Stimulated activated CD8-positive, alpha-beta memory T cell treated with anti-CD3 and anti-CD28 coated beads, Interleukin-12 subunit alpha, Interleukin-12 subunit beta, amount 100 ng/mL, for 24 hours (primary cell): ENCODE data around the gene NEK8.
"Not testable (repeated sequence)": the region's sequence is repeated elsewhere in the genome, so short reads cannot be mapped to it uniquely, and the experiment has no call there.

Source experiments
- DNase-seq: peaks from one replicate; pipeline ENCODE4 v3.0.0-alpha.2; 2020; ENCODE audit errors: extremely low read depth

NEK8 gene

DNA sequence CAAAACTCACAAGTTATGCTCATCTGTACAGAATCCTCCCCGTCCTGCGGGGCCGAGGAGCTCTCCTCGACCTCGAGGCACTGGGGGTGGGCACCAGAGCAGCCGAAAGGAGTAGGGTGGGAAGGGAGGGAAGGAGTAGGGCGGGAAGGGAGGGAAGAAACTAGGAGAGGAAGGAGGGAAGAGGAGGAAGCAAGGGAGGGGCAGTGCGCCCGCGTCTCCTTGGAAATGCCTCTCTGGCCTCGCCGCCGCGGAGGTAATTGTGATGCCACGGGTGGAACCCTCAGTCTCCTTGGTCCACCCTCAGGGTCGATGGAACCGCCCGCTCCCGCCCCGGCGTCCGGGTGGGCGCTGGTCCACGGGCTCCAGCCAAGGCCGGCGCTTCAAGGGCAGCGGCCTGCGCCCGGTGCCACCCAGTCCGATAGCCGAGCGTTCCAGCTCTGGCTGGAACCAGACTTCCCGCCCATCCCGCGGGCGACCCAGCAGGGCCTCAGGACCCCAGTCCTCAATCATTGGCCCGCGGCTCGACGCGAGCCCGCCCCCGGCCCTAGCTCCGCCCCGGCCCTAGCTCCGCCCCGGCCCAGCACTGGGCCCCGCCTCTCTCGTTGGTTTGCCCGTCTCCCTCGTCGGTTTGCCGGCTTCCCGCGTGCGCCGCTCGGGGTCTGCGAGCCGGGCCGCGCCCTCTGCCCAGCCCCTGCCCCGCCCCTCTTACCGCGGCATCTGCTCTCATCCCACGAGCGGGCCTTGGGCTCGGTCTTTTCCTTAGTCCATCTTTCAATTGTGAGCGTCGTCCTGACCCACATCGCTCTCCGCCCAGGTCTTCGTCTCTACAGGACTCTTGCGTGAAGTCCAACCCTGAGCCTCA is 17.5 kb upstream of the NEK8 start:
- DNase-seq, result no peak

- no peak for DNase-seq
Observed at GRCh38 chr17:28711723-28712031, 16.9 kb upstream of the NEK8 start, which contains the start of gene PROCA1. PROCA1 (minus strand) TSS chr17:28711888; CDS start chr17:28711660, 228 bp downstream.

GRCh38 chr17:28712032-28712704 is 16.4 kb upstream of the NEK8 start:
- DNase-seq, result no peak

- DNase-seq, result no peak
Observed at GRCh38 chr17:28712705-28713415, 15.7 kb upstream of the NEK8 start.

GRCh38 chr17:28714281-28714680 is 14.3 kb upstream of the NEK8 start:
- no peak for DNase-seq

- no peak for DNase-seq
Observed at GRCh38 chr17:28715217-28715616, 13.4 kb upstream of the NEK8 start.

DNA sequence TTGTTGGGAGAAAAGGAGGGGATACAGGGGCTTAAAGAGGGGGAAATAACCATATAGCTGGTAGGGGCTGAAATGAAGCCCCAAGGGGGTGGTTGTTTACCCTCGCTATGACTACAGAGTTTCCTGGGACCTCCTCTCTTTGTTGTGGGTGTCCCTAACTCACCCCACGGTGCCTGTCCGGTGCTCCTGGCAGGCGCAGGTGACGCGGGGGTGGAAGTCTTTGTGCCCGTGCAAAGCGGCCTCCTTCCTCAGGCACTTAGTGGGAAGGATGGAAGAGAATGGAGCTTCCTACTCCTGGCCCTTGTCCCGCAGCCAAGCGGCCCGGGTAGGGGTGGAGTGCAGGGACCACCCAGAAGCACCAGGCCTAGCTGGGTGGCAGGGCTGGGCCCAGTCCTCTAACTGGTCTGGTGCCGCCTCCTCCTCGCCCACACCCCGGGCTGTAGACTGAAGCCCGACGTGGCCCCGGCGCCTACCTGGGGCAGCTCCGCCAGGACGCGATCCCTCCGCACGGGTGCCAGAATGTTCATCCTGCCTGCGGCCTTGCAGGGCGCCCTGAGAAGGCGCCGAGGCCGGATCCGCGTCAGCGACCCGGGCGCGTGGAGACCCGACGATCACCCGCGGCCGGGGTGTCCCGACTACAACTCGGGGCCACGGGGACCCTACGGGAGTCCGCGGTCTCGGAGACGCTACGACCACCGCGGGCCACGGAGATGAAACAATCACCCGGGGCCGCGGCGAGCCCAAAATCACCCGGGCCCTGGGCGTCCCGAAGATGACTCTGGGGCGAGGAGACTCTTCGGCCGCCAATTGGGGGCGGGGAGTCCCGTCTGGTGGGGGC is 11.6 kb upstream of the NEK8 start:
- DNase-seq, result no peak

DNA sequence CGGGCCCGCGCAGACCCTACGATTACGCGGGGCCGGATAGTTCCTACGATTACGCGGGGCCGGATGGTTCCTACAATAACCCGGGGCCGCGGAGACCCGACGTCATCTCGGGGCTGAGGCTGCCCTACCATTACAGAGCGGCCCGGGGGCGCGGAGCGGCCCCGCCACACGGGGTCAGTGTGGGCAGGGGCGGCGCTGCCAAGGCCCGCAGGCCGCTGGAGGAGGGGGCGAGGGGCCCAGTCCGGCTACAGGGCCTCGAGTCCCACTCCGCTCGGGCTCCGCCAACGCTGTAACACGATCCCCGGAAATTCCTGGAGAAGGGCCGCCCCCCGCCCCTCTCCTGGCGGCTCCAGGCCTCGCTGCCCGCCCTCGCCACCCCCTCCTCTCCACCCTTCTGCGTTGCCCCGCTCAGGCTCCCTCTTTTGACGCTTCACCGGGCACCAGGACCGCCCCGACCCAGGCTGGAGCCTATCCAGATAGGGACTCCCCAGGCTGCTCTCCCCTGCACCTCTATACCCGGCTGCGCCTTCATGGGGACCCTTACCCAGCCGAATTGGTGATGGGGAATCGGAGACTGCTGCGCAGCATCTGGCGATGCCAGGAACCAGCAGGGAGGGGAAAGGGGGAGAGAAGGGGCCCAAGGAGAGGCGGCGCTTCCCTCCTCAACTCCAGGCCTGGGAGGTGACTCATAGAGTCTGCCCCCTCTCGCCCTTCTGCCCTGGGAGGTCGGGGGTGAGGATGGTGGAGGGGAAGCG is 10.8 kb upstream of the NEK8 start, which contains the start of gene RAB34:
Gene RAB34 (minus strand): TSS at position 291 of the 755 bp plus-strand sequence. CDS start 602 bp downstream, outside the sequence.
- no peak for DNase-seq

DNA sequence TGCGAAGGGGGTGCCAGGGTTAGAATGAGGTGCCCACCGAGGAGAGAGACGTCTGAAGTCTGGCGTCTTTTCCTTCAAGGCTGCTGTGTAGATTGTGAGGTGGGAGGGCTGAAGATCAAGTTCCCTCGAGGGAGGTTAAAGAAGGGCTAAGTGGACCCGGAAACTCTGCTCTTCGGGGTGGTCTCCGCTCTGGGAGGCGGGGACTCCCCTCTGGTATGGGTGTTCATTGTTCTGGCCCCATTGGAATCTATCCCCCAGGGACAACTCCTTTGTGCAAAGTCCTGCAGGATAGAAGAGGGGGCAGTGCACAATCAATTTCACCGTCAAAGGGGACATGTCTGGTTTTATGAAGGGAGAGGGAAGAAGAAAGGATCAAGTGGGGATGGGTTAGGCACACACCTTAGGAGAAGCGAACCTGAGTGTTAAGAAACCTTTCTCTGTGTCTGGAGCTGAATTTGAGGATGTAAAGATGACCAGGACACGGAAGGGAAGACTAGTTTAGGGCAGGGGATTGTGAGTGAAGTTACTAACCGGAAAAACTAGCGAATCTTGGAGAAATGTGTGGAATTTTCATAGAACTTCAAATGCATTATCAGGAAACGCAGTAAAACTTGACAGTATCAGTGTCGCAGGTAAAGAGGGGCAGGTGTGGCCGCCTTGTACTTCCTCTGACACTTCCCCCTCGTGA is 10.1 kb upstream of the NEK8 start:
- no peak for DNase-seq

GRCh38 chr17:28719021-28719433 is 9.6 kb upstream of the NEK8 start:
- no peak for DNase-seq

GRCh38 chr17:28720247-28720996 is 8.2 kb upstream of the NEK8 start:
- no peak for DNase-seq

DNA sequence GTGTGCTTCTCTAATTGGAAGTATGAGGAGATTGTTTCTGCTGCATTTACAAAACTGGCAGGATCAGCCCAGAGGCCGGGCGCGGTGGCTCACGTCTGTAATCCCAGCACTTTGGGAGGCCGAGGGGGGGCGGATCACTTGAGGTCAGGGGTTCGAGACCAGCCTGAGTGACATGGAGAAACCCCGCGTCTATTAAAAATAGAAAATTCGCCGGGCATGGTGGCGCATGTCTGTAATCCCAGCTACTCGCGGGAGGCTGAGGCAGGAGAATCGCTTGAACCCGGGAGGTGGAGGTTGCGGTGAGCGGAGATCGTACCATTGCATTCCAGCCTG is 7.6 kb upstream of the NEK8 start:
- not testable (repeated sequence) for DNase-seq

DNA sequence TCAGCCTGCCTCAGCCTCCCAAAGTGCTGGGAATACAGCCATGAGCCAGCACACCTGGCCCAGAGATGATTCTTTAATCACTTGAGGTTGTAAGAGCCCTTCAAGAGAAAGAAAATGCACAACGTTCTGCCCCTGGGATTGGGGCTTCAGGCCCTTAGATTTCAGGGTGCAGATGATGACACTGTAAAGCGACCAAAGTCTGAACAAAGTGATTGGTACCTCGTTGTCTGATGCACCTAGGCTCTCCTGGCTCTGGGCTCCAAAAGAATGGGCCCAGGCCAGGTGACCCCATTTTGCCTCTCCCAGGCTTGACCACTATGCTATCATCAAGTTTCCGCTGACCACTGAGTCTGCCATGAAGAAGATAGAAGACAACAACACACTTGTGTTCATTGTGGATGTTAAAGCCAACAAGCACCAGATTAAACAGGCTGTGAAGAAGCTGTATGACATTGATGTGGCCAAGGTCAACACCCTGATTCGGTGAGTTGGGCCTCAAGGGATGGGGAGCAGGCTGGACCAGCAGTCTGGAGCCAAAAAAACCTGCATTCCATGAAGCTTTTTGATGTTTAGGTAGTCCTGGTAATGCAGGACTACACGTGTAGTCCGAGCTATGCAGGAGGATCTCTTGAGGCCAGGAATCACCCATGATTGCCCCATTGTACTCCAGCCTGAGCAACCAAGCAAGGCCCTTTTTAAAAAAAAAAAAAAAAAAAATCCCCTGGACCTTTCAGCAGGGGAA is 6.0 kb upstream of the NEK8 start:
- DNase-seq, result no peak

DNA sequence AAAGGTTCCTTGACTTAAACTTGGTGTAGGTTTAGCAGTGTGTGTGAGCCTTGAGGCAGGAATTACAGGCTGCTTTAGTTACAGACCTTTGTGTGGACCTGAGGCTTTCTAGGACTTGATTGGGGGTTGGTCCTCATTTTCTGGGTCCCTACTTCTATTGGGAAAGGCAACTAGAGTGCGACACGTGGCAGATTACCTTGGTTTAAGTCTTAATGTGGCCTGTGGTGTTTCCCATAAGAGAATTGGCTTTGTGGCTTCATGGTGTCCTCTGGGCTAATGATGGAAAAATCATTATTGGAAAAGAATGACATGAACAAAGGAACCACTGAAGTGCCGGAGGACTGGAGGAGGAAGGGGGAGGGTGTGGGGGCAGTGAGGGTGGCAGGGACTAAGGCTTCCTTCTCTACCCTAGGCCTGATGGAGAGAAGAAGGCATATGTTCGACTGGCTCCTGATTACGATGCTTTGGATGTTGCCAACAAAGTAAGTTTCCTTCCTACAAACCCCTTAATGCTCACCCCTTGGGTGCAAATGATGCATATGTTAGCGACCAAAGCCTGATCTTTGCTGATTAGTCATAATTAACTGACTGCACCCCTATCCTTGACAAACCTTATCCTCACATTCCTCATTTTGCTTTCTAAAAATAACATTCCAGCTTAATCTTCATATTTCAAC is 5.3 kb upstream of the NEK8 start:
- DNase-seq, result no peak

GRCh38 chr17:28723836-28724499 is 4.6 kb upstream of the NEK8 start:
- DNase-seq, result not testable (repeated sequence)

DNA sequence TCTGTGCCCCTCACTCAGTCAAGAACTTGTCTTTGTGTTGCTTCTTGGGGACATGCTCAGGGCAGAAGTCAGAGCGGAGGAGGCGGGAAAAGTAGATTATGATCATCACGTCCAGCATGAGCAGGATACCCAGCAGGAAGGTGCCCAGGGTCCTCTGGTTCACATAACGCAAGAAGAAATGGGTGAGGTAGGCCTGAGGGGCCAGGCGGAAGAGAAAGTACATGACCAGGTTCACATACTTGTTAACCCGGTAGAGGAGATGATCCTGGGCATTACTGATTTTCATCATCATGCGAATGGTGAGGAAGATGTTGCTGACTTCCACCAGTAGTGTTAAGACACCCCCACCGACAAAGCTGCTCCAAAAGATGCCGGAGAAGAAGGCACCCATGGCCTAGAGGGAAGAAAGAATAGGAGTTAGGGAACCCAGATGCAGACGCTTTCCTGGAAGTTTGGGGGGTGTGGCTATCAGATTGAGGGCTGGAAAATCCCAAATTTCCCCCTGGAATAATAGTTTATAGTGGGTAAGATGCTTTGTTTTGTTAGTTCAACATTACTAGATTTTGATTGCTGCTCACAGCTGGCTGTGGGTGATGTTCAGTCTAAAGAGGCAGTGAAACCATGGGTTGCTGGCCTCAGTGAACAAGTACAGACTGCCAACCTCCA is 4.0 kb upstream of the NEK8 start:
- no peak for DNase-seq

GRCh38 chr17:28725166-28725659 is 3.4 kb upstream of the NEK8 start:
- no peak for DNase-seq
